Neural cell (in vitro differentiated cells): ENCODE data around the gene SHQ1. TPM values are rescaled to one million over a fixed set of nuclear protein-coding genes. Genes with fewer than 3 reads are reported as not detected.

Experiments used
- H2AFZ ChIP-seq: fragments of 200-600, 300-800 bp; sonication (generic), shearing (Covaris generic); 2 replicates; pipeline ENCODE4 v1.6.0; 2014; ENCODE audit warnings: low read depth, mild to moderate bottlenecking, antibody characterized with exemption, low read length, moderate library complexity
- H3F3A ChIP-seq: fragments of 200-600 bp; shearing (Covaris generic); 2 replicates; pipeline ENCODE4 v1.6.1; 2016; ENCODE audit warnings: mild to moderate bottlenecking, moderate library complexity, mixed read lengths, antibody characterized with exemption, low read length; ENCODE audit not compliant: insufficient read depth, poor library complexity, severe bottlenecking
- H3K27ac ChIP-seq: fragments of 200-600, 300-800 bp; sonication (generic), shearing (Covaris generic); 2 replicates; pipeline ENCODE4 v1.5.1; 2014; ENCODE audit warnings: mild to moderate bottlenecking, low read length, moderate library complexity
- H3K27me3 ChIP-seq: fragments of 300-800, 200-600 bp; sonication (generic), shearing (Covaris generic); 2 replicates; pipeline ENCODE4 v1.6.0; 2014; ENCODE audit warnings: mild to moderate bottlenecking, low read depth, low read length, moderate library complexity; ENCODE audit not compliant: insufficient read depth
- H3K36me3 ChIP-seq: fragments of 300-800, 200-600 bp; sonication (generic), shearing (Covaris generic); 2 replicates; pipeline ENCODE4 v1.5.1; 2014; ENCODE audit warnings: mild to moderate bottlenecking, antibody characterized with exemption, low read length, moderate library complexity; ENCODE audit not compliant: insufficient read depth
- H3K4me2 ChIP-seq: fragments of 300-800, 200-600 bp; sonication (generic), shearing (Covaris generic); 2 replicates; pipeline ENCODE4 v1.6.0; 2014; ENCODE audit warnings: mild to moderate bottlenecking, low read length
- H3K4me3 ChIP-seq: fragments of 300-800, 200-600 bp; sonication (generic), shearing (Covaris generic); 2 replicates; pipeline ENCODE4 v1.5.1; 2014; ENCODE audit warnings: mild to moderate bottlenecking, low read length, moderate library complexity
- H3K79me2 ChIP-seq: fragments of 200-600 bp; shearing (Covaris generic); replicated peaks from 2 replicates; pipeline ENCODE4 v1.6.0; 2014; ENCODE audit warnings: mild to moderate bottlenecking, low read length, moderate library complexity; ENCODE audit not compliant: insufficient read depth
- H3K9ac ChIP-seq: fragments of 300-800, 200-600 bp; sonication (generic), shearing (Covaris generic); 2 replicates; pipeline ENCODE4 v1.6.1; 2016; ENCODE audit warnings: mild to moderate bottlenecking, low read length, mixed read lengths
- H3K9me2 ChIP-seq: fragments of 200-600 bp; shearing (Covaris generic); 2 replicates; pipeline ENCODE4 v1.6.1; 2016; ENCODE audit warnings: mild to moderate bottlenecking, low read length, mixed read lengths; ENCODE audit not compliant: insufficient read depth
- H3K9me3 ChIP-seq: fragments of 200-600, 300-800 bp; sonication (generic), shearing (Covaris generic); 2 replicates; pipeline ENCODE4 v1.6.1; 2016; ENCODE audit warnings: mild to moderate bottlenecking, mixed run types, low read length, moderate library complexity, mixed read lengths
- H4K20me1 ChIP-seq: fragments of 200-600 bp; shearing (Covaris generic); 2 replicates; pipeline ENCODE4 v1.6.1; 2016; ENCODE audit warnings: mild to moderate bottlenecking, mixed run types; ENCODE audit not compliant: insufficient read depth
- EP300 ChIP-seq: fragments of 450-650 bp; conservative IDR thresholded peaks from 2 replicates; pipeline ENCODE4 v1.6.1; 2014; ENCODE audit warnings: antibody characterized with exemption, mild to moderate bottlenecking, moderate library complexity; ENCODE audit not compliant: poor library complexity, severe bottlenecking
- EZH2 ChIP-seq: fragments of 200-600, 300-800 bp; shearing (Covaris generic), sonication (generic); IDR thresholded peaks from 2 replicates; pipeline ENCODE4 v1.6.1; 2014; ENCODE audit warnings: antibody characterized with exemption, low read length, borderline replicate concordance, mild to moderate bottlenecking; ENCODE audit not compliant: insufficient read depth, poor library complexity, severe bottlenecking
- MXI1 ChIP-seq: fragments of 450-650 bp; conservative IDR thresholded peaks from 2 replicates; pipeline ENCODE4 v1.6.1; 2014; ENCODE audit warnings: antibody characterized with exemption, mild to moderate bottlenecking; ENCODE audit not compliant: poor library complexity, severe bottlenecking
- POLR2AphosphoS5 ChIP-seq: IDR thresholded peaks from 2 replicates; pipeline ENCODE4 v1.6.1; 2012
- RAD21 ChIP-seq: fragments of 450-650 bp; conservative IDR thresholded peaks from 2 replicates; pipeline ENCODE4 v1.6.1; 2014; ENCODE audit warnings: antibody characterized with exemption, mild to moderate bottlenecking, moderate library complexity
- SMC3 ChIP-seq: fragments of 450-650 bp; conservative IDR thresholded peaks from 2 replicates; pipeline ENCODE4 v1.6.1; 2014; ENCODE audit warnings: antibody characterized with exemption, mild to moderate bottlenecking, moderate library complexity; ENCODE audit not compliant: poor library complexity
- TAF1 ChIP-seq: IDR thresholded peaks from 2 replicates; pipeline ENCODE4 v1.6.1; 2012; ENCODE audit warnings: low read depth
- polyA plus RNA-seq: library from polyadenylated mRNA; depleted of rRNA; stranded (reverse); fragments of >200 nt; gene quantifications from 2 replicates; pipeline ENCODE4 v1.2.3, GENCODE V29; 2014
- TF ChIP-seq, protein P1 (sequence below): IDR thresholded peaks from 2 replicates; pipeline ENCODE4 v1.6.1; 2012; ENCODE audit warnings: borderline replicate concordance
- TF ChIP-seq, protein P2 (sequence below): fragments of 450-650 bp; IDR thresholded peaks from 2 replicates; pipeline ENCODE4 v1.5.1; 2014; ENCODE audit warnings: antibody characterized with exemption, mild to moderate bottlenecking, moderate library complexity; ENCODE audit not compliant: poor library complexity, severe bottlenecking

Gene SHQ1
- polyA plus RNA-seq, 1 donor from 2014 or later = 14.3 TPM

DNA sequence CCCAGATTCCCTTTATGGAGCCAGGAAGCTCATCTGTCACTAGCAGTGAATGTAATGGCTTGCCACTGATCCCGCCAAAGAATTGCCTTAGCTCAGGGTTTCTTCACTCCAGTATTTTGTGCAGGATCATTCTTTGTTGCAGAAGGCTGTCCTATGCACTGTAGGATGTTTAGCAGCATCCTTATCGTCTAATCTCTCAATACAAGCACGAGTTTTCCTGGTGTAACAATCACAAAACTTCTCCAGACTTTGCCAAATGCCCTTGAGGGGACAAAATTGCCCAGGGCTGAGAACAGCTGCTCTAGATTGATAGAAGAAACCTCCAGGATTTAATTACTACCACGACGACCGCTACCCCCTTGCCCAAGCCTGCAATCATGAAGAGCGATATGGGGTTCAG lies 6.8 kb upstream of the SHQ1 start:
- Histone ChIP-seq H3K9ac (no peak overlapping the region), H3K27me3 (no peaks in the 10 kb centered on the region), H3K27ac (no peak overlapping the region), H3K9me3 (no peaks in the 10 kb centered on the region), H3K36me3 (no peaks in the 10 kb centered on the region), H3F3A (no peaks in the 10 kb centered on the region), H3K4me3 (no peak overlapping the region), H3K9me2 (no peaks in the 10 kb centered on the region), H4K20me1 (no peaks in the 10 kb centered on the region), H3K4me2 (no peak overlapping the region), H2AFZ (no peak overlapping the region), H3K79me2 (no peaks in the 10 kb centered on the region)
- no peak for TF ChIP-seq MXI1

DNA sequence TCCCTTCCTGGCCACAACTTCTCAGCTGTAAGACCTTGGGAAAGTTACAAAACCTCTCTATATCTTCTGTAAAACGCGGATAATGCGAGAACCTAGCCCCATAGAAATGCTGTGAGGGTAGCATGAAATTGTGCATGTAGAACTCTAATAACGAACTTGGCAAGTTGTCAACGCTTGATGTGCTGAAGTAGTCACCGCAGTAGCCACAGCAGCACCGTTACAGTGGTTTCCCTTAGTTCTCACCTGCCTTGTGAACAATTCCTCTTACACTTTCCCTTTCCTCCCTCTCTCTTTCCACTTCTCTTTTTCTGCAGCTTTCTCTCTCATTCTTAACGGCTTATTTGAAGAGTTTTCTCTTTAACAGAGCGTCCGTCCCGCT lies 447 bp upstream of the SHQ1 start:
- no peaks in the 10 kb centered on the region for H3K79me2 ChIP-seq
- TF ChIP-seq, protein P1, sequence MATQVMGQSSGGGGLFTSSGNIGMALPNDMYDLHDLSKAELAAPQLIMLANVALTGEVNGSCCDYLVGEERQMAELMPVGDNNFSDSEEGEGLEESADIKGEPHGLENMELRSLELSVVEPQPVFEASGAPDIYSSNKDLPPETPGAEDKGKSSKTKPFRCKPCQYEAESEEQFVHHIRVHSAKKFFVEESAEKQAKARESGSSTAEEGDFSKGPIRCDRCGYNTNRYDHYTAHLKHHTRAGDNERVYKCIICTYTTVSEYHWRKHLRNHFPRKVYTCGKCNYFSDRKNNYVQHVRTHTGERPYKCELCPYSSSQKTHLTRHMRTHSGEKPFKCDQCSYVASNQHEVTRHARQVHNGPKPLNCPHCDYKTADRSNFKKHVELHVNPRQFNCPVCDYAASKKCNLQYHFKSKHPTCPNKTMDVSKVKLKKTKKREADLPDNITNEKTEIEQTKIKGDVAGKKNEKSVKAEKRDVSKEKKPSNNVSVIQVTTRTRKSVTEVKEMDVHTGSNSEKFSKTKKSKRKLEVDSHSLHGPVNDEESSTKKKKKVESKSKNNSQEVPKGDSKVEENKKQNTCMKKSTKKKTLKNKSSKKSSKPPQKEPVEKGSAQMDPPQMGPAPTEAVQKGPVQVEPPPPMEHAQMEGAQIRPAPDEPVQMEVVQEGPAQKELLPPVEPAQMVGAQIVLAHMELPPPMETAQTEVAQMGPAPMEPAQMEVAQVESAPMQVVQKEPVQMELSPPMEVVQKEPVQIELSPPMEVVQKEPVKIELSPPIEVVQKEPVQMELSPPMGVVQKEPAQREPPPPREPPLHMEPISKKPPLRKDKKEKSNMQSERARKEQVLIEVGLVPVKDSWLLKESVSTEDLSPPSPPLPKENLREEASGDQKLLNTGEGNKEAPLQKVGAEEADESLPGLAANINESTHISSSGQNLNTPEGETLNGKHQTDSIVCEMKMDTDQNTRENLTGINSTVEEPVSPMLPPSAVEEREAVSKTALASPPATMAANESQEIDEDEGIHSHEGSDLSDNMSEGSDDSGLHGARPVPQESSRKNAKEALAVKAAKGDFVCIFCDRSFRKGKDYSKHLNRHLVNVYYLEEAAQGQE = no peak
- TF ChIP-seq POLR2AphosphoS5 (no peak), EP300 (no peak), MXI1 (peak; percentile 71), SMC3 (no peak), TAF1 (no peak), RAD21 (no peak)
- TF ChIP-seq, protein P2, sequence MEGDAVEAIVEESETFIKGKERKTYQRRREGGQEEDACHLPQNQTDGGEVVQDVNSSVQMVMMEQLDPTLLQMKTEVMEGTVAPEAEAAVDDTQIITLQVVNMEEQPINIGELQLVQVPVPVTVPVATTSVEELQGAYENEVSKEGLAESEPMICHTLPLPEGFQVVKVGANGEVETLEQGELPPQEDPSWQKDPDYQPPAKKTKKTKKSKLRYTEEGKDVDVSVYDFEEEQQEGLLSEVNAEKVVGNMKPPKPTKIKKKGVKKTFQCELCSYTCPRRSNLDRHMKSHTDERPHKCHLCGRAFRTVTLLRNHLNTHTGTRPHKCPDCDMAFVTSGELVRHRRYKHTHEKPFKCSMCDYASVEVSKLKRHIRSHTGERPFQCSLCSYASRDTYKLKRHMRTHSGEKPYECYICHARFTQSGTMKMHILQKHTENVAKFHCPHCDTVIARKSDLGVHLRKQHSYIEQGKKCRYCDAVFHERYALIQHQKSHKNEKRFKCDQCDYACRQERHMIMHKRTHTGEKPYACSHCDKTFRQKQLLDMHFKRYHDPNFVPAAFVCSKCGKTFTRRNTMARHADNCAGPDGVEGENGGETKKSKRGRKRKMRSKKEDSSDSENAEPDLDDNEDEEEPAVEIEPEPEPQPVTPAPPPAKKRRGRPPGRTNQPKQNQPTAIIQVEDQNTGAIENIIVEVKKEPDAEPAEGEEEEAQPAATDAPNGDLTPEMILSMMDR = no peak
- no peak overlapping the region for H3K9ac ChIP-seq
- peak overlapping the region; percentile 13 for H3K4me2 ChIP-seq
- H2AFZ ChIP-seq = no peak overlapping the region
- no peaks in the 10 kb centered on the region for H3K9me3 ChIP-seq
- H3K27ac ChIP-seq = no peak overlapping the region
- H3K27me3 ChIP-seq = peaks cover 7% of the 10 kb centered on the region
- H3F3A ChIP-seq = no peaks in the 10 kb centered on the region
- no peaks in the 10 kb centered on the region for H3K9me2 ChIP-seq
- H3K4me3 ChIP-seq = peak overlapping the region; percentile 71
- H4K20me1 ChIP-seq = no peaks in the 10 kb centered on the region
- H3K36me3 ChIP-seq = no peaks in the 10 kb centered on the region

DNA sequence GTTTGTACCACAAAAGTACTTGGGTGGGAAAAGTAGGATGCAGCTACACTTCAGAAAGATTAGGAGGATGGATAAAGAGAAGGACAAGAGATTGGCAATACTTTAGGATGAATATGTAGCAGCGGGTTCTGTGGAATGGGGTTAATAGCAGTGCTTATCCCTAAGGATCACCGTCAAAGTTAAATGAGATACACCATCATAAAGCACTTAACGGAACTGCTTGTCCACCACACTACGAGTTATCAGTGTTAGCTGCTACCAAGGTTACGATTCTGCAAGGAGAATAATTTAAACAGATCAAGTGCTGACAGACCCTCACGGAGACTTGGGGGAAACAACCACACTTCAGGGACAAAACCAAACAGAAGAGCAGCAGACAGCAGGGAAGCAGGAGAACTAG lies 963 bp downstream of the SHQ1 start:
- Histone ChIP-seq H4K20me1 (no peaks in the 10 kb centered on the region), H3K27ac (no peak overlapping the region), H3K4me2 (peak overlapping the region; percentile 74), H3K4me3 (peak overlapping the region; percentile 71), H3K79me2 (no peaks in the 10 kb centered on the region), H3K9me3 (no peaks in the 10 kb centered on the region), H3K27me3 (peaks cover 7% of the 10 kb centered on the region), H3K9ac (peak overlapping the region; percentile 17), H3F3A (no peaks in the 10 kb centered on the region), H2AFZ (peak overlapping the region; percentile 43), H3K36me3 (no peaks in the 10 kb centered on the region), H3K9me2 (no peaks in the 10 kb centered on the region)
- TF ChIP-seq MXI1 (no peak), SMC3 (no peak), EP300 (no peak), EZH2 (no peak), TAF1 (no peak), RAD21 (no peak)
- TF ChIP-seq, protein P1 = no peak
- TF ChIP-seq, protein P2 = no peak
